ENCODE data around the gene SCCPDH.

- TF ChIP-seq TARDBP (IDR thresholded peaks at IDR 0.05) (no peak), BHLHE40 (IDR thresholded peaks at IDR 0.05; ENCODE audit: borderline replicate concordance) (no peak), SP1 (IDR thresholded peaks at IDR 0.05) (no peak), ELF4 (IDR thresholded peaks at IDR 0.05) (no peak)
These were observed 47.2 kb downstream of the SCCPDH start for GRCh38 chr1:246771366-246771765.

Measured in HEK293T (cell line).